CD14-positive monocyte (primary cell): ENCODE measurements around the gene OSMR. TPM values are rescaled to one million over a fixed set of nuclear protein-coding genes. Genes with fewer than 3 reads are reported as not detected.

Experiments used
- DNase-seq, 3 donors: peaks; one replicate each; pipeline ENCODE4 v3.0.0-alpha.2; 2011 to 2022
- H2AFZ ChIP-seq: 2 replicates; pipeline ENCODE4 v1.6.0; 2012; ENCODE audit warnings: mild to moderate bottlenecking, low read depth, low read length, inconsistent platforms; ENCODE audit not compliant: insufficient read depth, poor library complexity, severe bottlenecking
- H3K27ac ChIP-seq, 2 donors: 1 replicate in 1 of 2; 2 replicates in 1 of 2; pipeline ENCODE4 v1.5.1; 2012 to 2013; ENCODE audit warnings: low read length in 2 of 2, control low read depth in 1 of 2, inconsistent platforms in 1 of 2, low read depth in 1 of 2, mild to moderate bottlenecking in 1 of 2
- H3K27me3 ChIP-seq, 2 donors: one replicate each; pipeline versions ENCODE4 v1.6.0 to v1.6.1; 2011 to 2013; ENCODE audit warnings: low read length in 2 of 2; ENCODE audit not compliant: control insufficient read depth in 2 of 2, insufficient read depth in 2 of 2
- H3K36me3 ChIP-seq, 2 donors: replicated peaks in 1 of 2; 1 replicate in 1 of 2; 2 replicates in 1 of 2; pipeline versions ENCODE4 v1.5.1 to v1.6.1; 2012 to 2013; ENCODE audit warnings: low read length in 2 of 2, control low read depth in 1 of 2, inconsistent platforms in 1 of 2, mild to moderate bottlenecking in 1 of 2; ENCODE audit not compliant: insufficient read depth in 2 of 2, control insufficient read depth in 1 of 2
- H3K4me1 ChIP-seq, 2 donors: 1 replicate in 1 of 2; 2 replicates in 1 of 2; pipeline versions ENCODE4 v1.5.1 to v1.6.1; 2012 to 2013; ENCODE audit warnings: low read length in 2 of 2, control low read depth in 1 of 2, inconsistent platforms in 1 of 2, mild to moderate bottlenecking in 1 of 2, moderate library complexity in 1 of 2; ENCODE audit not compliant: insufficient read depth in 2 of 2, control insufficient read depth in 1 of 2
- H3K4me2 ChIP-seq: replicated peaks from 2 replicates; pipeline ENCODE3; 2012; ENCODE audit warnings: low read length, moderate library complexity, mild to moderate bottlenecking; ENCODE audit not compliant: poor library complexity, severe bottlenecking; ENCODE audit errors: extremely low read depth
- H3K4me3 ChIP-seq, 3 experiments: fragments of 200-600 bp in 1 of 3; sonication (generic) in 1 of 3; replicated peaks in 1 of 3; 1 replicate in 2 of 3; 2 replicates in 1 of 3; pipeline ENCODE4 v1.5.1; 2011 to 2013; ENCODE audit warnings: low read length in 3 of 3, mild to moderate bottlenecking in 3 of 3, control low read depth in 2 of 3, low read depth in 2 of 3, inconsistent platforms in 1 of 3, moderate library complexity in 1 of 3
- H3K79me2 ChIP-seq: 2 replicates; pipeline ENCODE4 v1.6.0; 2012; ENCODE audit warnings: mild to moderate bottlenecking, control low read depth, inconsistent platforms, low read length, moderate library complexity; ENCODE audit not compliant: insufficient read depth
- H3K9ac ChIP-seq: 2 replicates; pipeline ENCODE4 v1.6.0; 2017; ENCODE audit warnings: low read length, mild to moderate bottlenecking; ENCODE audit not compliant: insufficient read depth, poor library complexity, severe bottlenecking
- H3K9me3 ChIP-seq, 2 donors: replicated peaks in 1 of 2; 1 replicate in 1 of 2; 2 replicates in 1 of 2; pipeline versions ENCODE4 v1.5.1 to v1.6.1; 2012 to 2013; ENCODE audit warnings: low read length in 2 of 2, control low read depth in 1 of 2; ENCODE audit not compliant: control insufficient read depth in 1 of 2, insufficient read depth in 1 of 2
- H4K20me1 ChIP-seq: 2 replicates; pipeline ENCODE4 v1.6.0; 2012; ENCODE audit warnings: mild to moderate bottlenecking, low read length, control low read depth, moderate library complexity; ENCODE audit not compliant: insufficient read depth
- H3K27ac Mint-ChIP-seq, 7 donors: one replicate each; pipeline ENCODE4 v1.8.0; 2020; ENCODE audit warnings: mild to moderate bottlenecking in 7 of 7, mixed read lengths in 7 of 7, moderate library complexity in 6 of 7, inconsistent platforms in 2 of 7
- H3K27me3 Mint-ChIP-seq, 3 donors: one replicate each; pipeline ENCODE4 v1.8.0; 2021 to 2022; ENCODE audit warnings: low read depth in 3 of 3, mild to moderate bottlenecking in 3 of 3, mixed read lengths in 3 of 3, moderate library complexity in 3 of 3, inconsistent platforms in 1 of 3
- H3K36me3 Mint-ChIP-seq, 2 donors: one replicate each; pipeline ENCODE4 v1.8.0; 2020; ENCODE audit warnings: mixed read lengths in 2 of 2, inconsistent platforms in 1 of 2, mild to moderate bottlenecking in 1 of 2
- H3K4me1 Mint-ChIP-seq: one replicate; pipeline ENCODE4 v1.8.0; 2020; ENCODE audit warnings: mild to moderate bottlenecking, mixed read lengths
- H3K4me3 Mint-ChIP-seq, 2 donors: one replicate each; pipeline ENCODE4 v1.8.0; 2020; ENCODE audit warnings: mild to moderate bottlenecking in 2 of 2, mixed read lengths in 2 of 2, moderate library complexity in 1 of 2
- H3K9me3 Mint-ChIP-seq, 7 donors: one replicate each; pipeline ENCODE4 v1.8.0; 2020 to 2022; ENCODE audit warnings: mixed read lengths in 7 of 7, mild to moderate bottlenecking in 6 of 7, moderate library complexity in 6 of 7, inconsistent platforms in 2 of 7
- CTCF ChIP-seq: fragments of 200-600 bp; IDR thresholded peaks from one replicate; pipeline ENCODE4 v1.8.0; 2022; ENCODE audit warnings: antibody characterized with exemption, mild to moderate bottlenecking
- WGBS: methylation state at CpG from one replicate; pipeline ENCODE4 v1.1.5; 2013; ENCODE audit warnings: missing lambda C conversion rate; ENCODE audit not compliant: insufficient coverage; 5-methylcytosine and 5-hydroxymethylcytosine counted together
- intact Hi-C, 2 donors: fragments of 100-400 bp; cut with micrococcal nuclease; formaldehyde crosslinking; loops; one replicate each; pipeline versions ENCODE4 v1.15.0 to v1.15.1; 2023
- polyA plus RNA-seq, 3 donors: library from polyadenylated mRNA; depleted of rRNA in 1 of 3; unstranded in 2 of 3; stranded (reverse) in 1 of 3; fragments of 300-500 nt in 2 of 3; fragments of >200 nt in 1 of 3; fragmentation: Illumina TruSeq in 2 of 3; gene quantifications; 1 replicate in 2 of 3; 2 replicates in 1 of 3; pipeline ENCODE4 v1.2.3, GENCODE V29; 2012 to 2021

OSMR gene
- polyA plus RNA-seq, 3 donors: not detected

- H3K4me1 ChIP-seq: no peaks in the 10 kb centered on the region
- H3K27me3 Mint-ChIP-seq: peaks cover 6 to 27% (median 14%) of the 10 kb centered on the region in 3 donors
- H3K4me2 ChIP-seq: no peak overlapping the region
- H3K36me3 Mint-ChIP-seq: no peaks in the 10 kb centered on the region
- no peak overlapping the region for H3K4me3 Mint-ChIP-seq
- no peaks in the 10 kb centered on the region for H3K36me3 ChIP-seq
- DNase-seq: no peak
- no peak overlapping the region for H2AFZ ChIP-seq
- no peaks in the 10 kb centered on the region for H3K9me3 ChIP-seq
- no peak for TF ChIP-seq CTCF
- H4K20me1 ChIP-seq: no peaks in the 10 kb centered on the region
- H3K9me3 Mint-ChIP-seq: no peaks in the 10 kb centered on the region
- H3K4me1 Mint-ChIP-seq: no peaks in the 10 kb centered on the region
- H3K27ac ChIP-seq: no peak overlapping the region
- no peaks in the 10 kb centered on the region for H3K79me2 ChIP-seq
- H3K27me3 ChIP-seq: peaks cover 2 to 11% of the 10 kb centered on the region in 2 donors
- WGBS: 100% methylated on average over 1 of the region's 3 CpGs
- no peak overlapping the region for H3K9ac ChIP-seq
- H3K4me3 ChIP-seq: no peak overlapping the region
- H3K27ac Mint-ChIP-seq: no peak overlapping the region
- intact Hi-C loops: no loop called here
Measured at GRCh38 chr5:38883842-38884241, 38.0 kb downstream of the OSMR start.

GRCh38 chr5:38885208-38885607, 39.4 kb downstream of the OSMR start:
- Histone ChIP-seq H3K4me2 (no peak overlapping the region), H3K27me3 (peaks cover under 1 to 11% of the 10 kb centered on the region in 2 donors), H4K20me1 (no peaks in the 10 kb centered on the region), H3K9me3 (no peaks in the 10 kb centered on the region), H2AFZ (no peak overlapping the region), H3K9ac (no peak overlapping the region), H3K4me3 (no peak overlapping the region), H3K79me2 (no peaks in the 10 kb centered on the region), H3K27ac (no peak overlapping the region), H3K36me3 (no peaks in the 10 kb centered on the region), H3K4me1 (no peaks in the 10 kb centered on the region)
- H3K9me3 Mint-ChIP-seq: no peaks in the 10 kb centered on the region
- intact Hi-C loops: no loop called here
- H3K36me3 Mint-ChIP-seq: no peaks in the 10 kb centered on the region
- H3K4me3 Mint-ChIP-seq: no peak overlapping the region
- no peak for DNase-seq
- no peaks in the 10 kb centered on the region for H3K4me1 Mint-ChIP-seq
- TF ChIP-seq CTCF: no peak
- no peak overlapping the region for H3K27ac Mint-ChIP-seq
- H3K27me3 Mint-ChIP-seq: peaks cover 9 to 22% (median 14%) of the 10 kb centered on the region in 3 donors
- WGBS: 90% methylated on average over 3 of the region's 3 CpGs
